ENCODE data around the gene ZFP91. TPM values are rescaled to one million over a fixed set of nuclear protein-coding genes. Genes with fewer than 3 reads are reported as not detected.

The ZFP91 gene
- total RNA-seq, 1 experiment from 2014 or later: 80.4 TPM

DNA sequence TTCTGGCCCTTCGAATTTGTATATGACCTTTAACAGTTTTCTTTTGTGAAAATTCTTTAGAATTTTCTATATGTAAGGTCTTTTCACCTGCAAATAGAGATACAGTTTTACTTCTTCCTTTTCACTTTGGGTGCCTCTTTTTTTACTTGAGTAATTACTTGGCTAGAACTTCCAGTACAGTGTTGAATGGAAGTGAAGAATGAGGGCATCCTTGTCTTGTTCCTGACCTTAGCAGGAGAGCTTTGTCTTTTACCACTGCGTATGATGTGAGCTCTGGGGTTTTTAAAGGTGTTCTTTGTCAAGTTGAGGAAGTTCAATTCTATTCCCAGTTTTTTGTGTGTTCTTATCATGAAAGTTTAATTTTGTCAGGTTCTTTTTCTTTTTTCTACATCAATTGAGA is 21.6 kb downstream of the ZFP91 start:
- no peaks in the 10 kb centered on the region for H3K9me3 ChIP-seq (ENCODE audit: control insufficient read depth, insufficient read depth, low read depth, low read length)
- H3K27ac ChIP-seq (ENCODE audit: low read length): no peak overlapping the region
- DNase-seq (ENCODE audit: low read depth, low spot score): no peak
- ATAC-seq: no peak
- no peaks in the 10 kb centered on the region for H3K27me3 ChIP-seq (ENCODE audit: control insufficient read depth, insufficient read depth, low read length)
- POLR2A ChIA-PET: interaction anchor here (0.7 kb wide), 1 partner anchor 24 kb away, joined by 3 read pairs; no protein-coding TSS in a partner anchor
- no peaks in the 10 kb centered on the region for H3K36me3 ChIP-seq (ENCODE audit: control insufficient read depth, insufficient read depth, low read length)
- intact Hi-C loops (cut with micrococcal nuclease; ENCODE audit: unreplicated experiment) (no loop called here), in situ Hi-C loops (cut with HindIII; ENCODE audit: low pct_unique_long_range_greater_than_20kb, low sequenced_read_pairs) (no loop called here)
- BruUV-seq (replicated peaks): no TSS peak
- H3K4me1 ChIP-seq (ENCODE audit: control insufficient read depth, insufficient read depth, low read length): no peaks in the 10 kb centered on the region; the same call in 1 of the 2 replicates
- H3K4me3 ChIP-seq (ENCODE audit: low read depth in 2 of 2, low read length in 2 of 2): no peak overlapping the region
- CTCF ChIA-PET: interaction anchor here (0.7 kb wide), 1 partner anchor 529 kb away, joined by 4 read pairs; no protein-coding TSS in a partner anchor
- TF ChIP-seq, protein P1, sequence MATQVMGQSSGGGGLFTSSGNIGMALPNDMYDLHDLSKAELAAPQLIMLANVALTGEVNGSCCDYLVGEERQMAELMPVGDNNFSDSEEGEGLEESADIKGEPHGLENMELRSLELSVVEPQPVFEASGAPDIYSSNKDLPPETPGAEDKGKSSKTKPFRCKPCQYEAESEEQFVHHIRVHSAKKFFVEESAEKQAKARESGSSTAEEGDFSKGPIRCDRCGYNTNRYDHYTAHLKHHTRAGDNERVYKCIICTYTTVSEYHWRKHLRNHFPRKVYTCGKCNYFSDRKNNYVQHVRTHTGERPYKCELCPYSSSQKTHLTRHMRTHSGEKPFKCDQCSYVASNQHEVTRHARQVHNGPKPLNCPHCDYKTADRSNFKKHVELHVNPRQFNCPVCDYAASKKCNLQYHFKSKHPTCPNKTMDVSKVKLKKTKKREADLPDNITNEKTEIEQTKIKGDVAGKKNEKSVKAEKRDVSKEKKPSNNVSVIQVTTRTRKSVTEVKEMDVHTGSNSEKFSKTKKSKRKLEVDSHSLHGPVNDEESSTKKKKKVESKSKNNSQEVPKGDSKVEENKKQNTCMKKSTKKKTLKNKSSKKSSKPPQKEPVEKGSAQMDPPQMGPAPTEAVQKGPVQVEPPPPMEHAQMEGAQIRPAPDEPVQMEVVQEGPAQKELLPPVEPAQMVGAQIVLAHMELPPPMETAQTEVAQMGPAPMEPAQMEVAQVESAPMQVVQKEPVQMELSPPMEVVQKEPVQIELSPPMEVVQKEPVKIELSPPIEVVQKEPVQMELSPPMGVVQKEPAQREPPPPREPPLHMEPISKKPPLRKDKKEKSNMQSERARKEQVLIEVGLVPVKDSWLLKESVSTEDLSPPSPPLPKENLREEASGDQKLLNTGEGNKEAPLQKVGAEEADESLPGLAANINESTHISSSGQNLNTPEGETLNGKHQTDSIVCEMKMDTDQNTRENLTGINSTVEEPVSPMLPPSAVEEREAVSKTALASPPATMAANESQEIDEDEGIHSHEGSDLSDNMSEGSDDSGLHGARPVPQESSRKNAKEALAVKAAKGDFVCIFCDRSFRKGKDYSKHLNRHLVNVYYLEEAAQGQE (IDR thresholded peaks at IDR 0.05; ENCODE audit: insufficient read depth in 1 of 2, low read depth in 2 of 2, low read length in 1 of 2): no peak

DNA sequence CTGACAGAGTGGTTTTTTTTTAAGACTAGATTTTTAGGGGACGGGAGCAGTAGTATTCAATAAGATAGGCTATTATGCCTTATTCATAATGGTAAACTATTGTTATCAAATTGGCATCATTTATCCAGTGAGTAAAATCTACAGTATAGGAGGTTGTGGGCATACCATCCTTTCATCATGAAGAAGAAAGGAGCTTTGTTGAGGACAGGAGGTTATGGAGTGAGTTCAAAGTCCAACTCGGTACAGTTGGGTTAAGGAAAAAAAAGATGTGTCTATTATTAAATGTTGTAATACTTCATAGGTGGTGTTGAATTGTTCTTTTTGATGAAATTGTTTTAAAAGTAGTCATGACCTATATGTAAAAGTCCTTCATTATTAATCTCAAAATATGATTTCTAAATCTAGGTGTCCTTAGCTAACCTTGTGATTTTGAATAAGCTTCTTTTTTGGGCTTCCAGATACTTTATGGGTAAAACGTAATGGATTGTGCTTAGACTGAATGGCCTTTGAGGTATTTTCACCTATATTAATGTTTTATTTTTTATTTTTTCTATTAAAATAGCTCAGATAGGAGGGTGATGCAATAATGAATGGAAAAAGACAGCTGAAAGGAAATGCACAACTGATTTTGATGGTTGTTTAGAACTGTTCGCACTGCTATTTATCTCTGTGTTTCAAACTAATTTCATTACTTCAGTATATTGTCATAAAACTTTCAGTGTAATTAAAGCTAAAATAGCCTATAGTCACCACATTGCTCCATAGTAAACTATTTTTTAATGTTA is 28.3 kb downstream of the ZFP91 start:
- peaks cover 19% of the 10 kb centered on the region for H3K36me3 ChIP-seq (ENCODE audit: control insufficient read depth, insufficient read depth, low read length)
- no TSS peak for BruUV-seq (replicated peaks)
- TF ChIP-seq TCF7L2 (IDR thresholded peaks at IDR 0.05; ENCODE audit: low read depth, low read length) (no peak), SIN3A (IDR thresholded peaks at IDR 0.05; ENCODE audit: borderline replicate concordance, insufficient read depth, low read depth, low read length) (no peak), POLR2AphosphoS5 (IDR thresholded peaks at IDR 0.05; ENCODE audit: low read depth, low read length) (no peak)
- TF ChIP-seq, protein P2, sequence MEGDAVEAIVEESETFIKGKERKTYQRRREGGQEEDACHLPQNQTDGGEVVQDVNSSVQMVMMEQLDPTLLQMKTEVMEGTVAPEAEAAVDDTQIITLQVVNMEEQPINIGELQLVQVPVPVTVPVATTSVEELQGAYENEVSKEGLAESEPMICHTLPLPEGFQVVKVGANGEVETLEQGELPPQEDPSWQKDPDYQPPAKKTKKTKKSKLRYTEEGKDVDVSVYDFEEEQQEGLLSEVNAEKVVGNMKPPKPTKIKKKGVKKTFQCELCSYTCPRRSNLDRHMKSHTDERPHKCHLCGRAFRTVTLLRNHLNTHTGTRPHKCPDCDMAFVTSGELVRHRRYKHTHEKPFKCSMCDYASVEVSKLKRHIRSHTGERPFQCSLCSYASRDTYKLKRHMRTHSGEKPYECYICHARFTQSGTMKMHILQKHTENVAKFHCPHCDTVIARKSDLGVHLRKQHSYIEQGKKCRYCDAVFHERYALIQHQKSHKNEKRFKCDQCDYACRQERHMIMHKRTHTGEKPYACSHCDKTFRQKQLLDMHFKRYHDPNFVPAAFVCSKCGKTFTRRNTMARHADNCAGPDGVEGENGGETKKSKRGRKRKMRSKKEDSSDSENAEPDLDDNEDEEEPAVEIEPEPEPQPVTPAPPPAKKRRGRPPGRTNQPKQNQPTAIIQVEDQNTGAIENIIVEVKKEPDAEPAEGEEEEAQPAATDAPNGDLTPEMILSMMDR (IDR thresholded peaks at IDR 0.05): no peak
- TF ChIP-seq, protein P1 (IDR thresholded peaks at IDR 0.05; ENCODE audit: insufficient read depth in 1 of 2, low read depth in 2 of 2, low read length in 1 of 2): no peak
- H3K4me3 ChIP-seq (ENCODE audit: low read depth in 2 of 2, low read length in 2 of 2): no peak overlapping the region
- in situ Hi-C loops (cut with HindIII; ENCODE audit: low pct_unique_long_range_greater_than_20kb, low sequenced_read_pairs) (no loop called here), intact Hi-C loops (cut with micrococcal nuclease; ENCODE audit: unreplicated experiment) (no loop called here)
- ATAC-seq (no peak), DNase-seq (ENCODE audit: low read depth, low spot score) (no peak)
- CTCF ChIA-PET: no interaction called here
- POLR2A ChIA-PET: no interaction called here
- no peak overlapping the region for H3K27ac ChIP-seq (ENCODE audit: low read length)
- no peaks in the 10 kb centered on the region for H3K9me3 ChIP-seq (ENCODE audit: control insufficient read depth, insufficient read depth, low read depth, low read length)
- no peaks in the 10 kb centered on the region for H3K27me3 ChIP-seq (ENCODE audit: control insufficient read depth, insufficient read depth, low read length)
- H3K4me1 ChIP-seq (ENCODE audit: control insufficient read depth, insufficient read depth, low read length): no peaks in the 10 kb centered on the region; the same call in 1 of the 2 replicates

Measured in Panc1 (cell line).